OCI-LY3 (cell line): ENCODE data around the gene ITM2C.

Source experiments
- CTCF ChIP-seq: fragments of 200-600, 300-600 bp; sonication (generic); IDR thresholded peaks from 2 replicates; pipeline ENCODE4 v1.5.1; 2014; ENCODE audit warnings: antibody characterized with exemption, low read length, low read depth
- EZH2phosphoT487 ChIP-seq: fragments of 200-600 bp; shearing (Covaris generic); IDR thresholded peaks from 2 replicates; pipeline ENCODE4 v1.6.1; 2018; ENCODE audit warnings: antibody characterized with exemption, mixed run types, low read depth

GRCh38 chr2:230821261-230821990 is 43.3 kb upstream of the ITM2C start:
- TF ChIP-seq CTCF = no peak
- no peak for TF ChIP-seq EZH2phosphoT487
